Left renal cortex interstitium (tissue), 4 donors: Measurements from ENCODE around the gene COX5A. TPM values are rescaled to one million over a fixed set of nuclear protein-coding genes. Genes with fewer than 3 reads are reported as not detected.

Experiments used
- DNase-seq, 4 donors: peaks; one replicate each; pipeline ENCODE4 v3.0.0-alpha.2; 2013; ENCODE audit warnings: low read depth in 4 of 4, low spot score in 2 of 4, missing footprints in 1 of 4
- polyA plus RNA-seq, 4 donors: library from polyadenylated mRNA; unstranded; fragments of 120-200 nt; gene quantifications; one replicate each; pipeline ENCODE4 v1.2.1, GENCODE V29; 2013; ENCODE audit not compliant: insufficient read length in 4 of 4

COX5A gene
- 100 to 1,000 TPM; 191 to 233 (median 208) TPM for polyA plus RNA-seq

GRCh38 chr15:74937590-74938371 is at the start of gene COX5A:
Gene COX5A (minus strand): TSS chr15:74938073. CDS start chr15:74938014, 59 bp downstream.
- peak; percentile 79 to 93 (median 90) for DNase-seq

GRCh38 chr15:74983725-74984231 is 45.9 kb upstream of the COX5A start:
- DNase-seq = no peak

- DNase-seq = no peak
Observed at GRCh38 chr15:74982183-74982582, 44.3 kb upstream of the COX5A start.

- DNase-seq = no peak
Observed at GRCh38 chr15:74978503-74978902, 40.6 kb upstream of the COX5A start.

- no peak for DNase-seq
Observed at GRCh38 chr15:74978077-74978476, 40.2 kb upstream of the COX5A start.

GRCh38 chr15:74977599-74977998 is 39.7 kb upstream of the COX5A start:
- no peak for DNase-seq

- DNase-seq = no peak
Observed at GRCh38 chr15:74976159-74976558, 38.3 kb upstream of the COX5A start.

GRCh38 chr15:74967670-74968069 is 29.8 kb upstream of the COX5A start:
- DNase-seq = no peak

GRCh38 chr15:74964794-74965193 is 26.9 kb upstream of the COX5A start:
- no peak for DNase-seq

- DNase-seq = no peak
Observed at GRCh38 chr15:74963213-74963612, 25.3 kb upstream of the COX5A start.

- DNase-seq = no peak
Observed at GRCh38 chr15:74962671-74963070, 24.8 kb upstream of the COX5A start.

- DNase-seq = no peak
Observed at GRCh38 chr15:74962219-74962618, 24.3 kb upstream of the COX5A start.

- no peak for DNase-seq
Observed at GRCh38 chr15:74961616-74962015, 23.7 kb upstream of the COX5A start.

GRCh38 chr15:74960995-74961588 is 23.2 kb upstream of the COX5A start:
- no peak for DNase-seq

GRCh38 chr15:74960286-74960685 is 22.4 kb upstream of the COX5A start:
- DNase-seq = no peak

GRCh38 chr15:74959586-74959939 is 21.7 kb upstream of the COX5A start:
- DNase-seq = no peak

- DNase-seq = no peak
Observed at GRCh38 chr15:74958908-74959585, 21.2 kb upstream of the COX5A start.

GRCh38 chr15:74958320-74958907 is 20.5 kb upstream of the COX5A start:
- no peak for DNase-seq

GRCh38 chr15:74957476-74958035 is 19.7 kb upstream of the COX5A start:
- no peak for DNase-seq

- DNase-seq = no peak
Observed at GRCh38 chr15:74956648-74957475, 19.0 kb upstream of the COX5A start, which contains the start of gene RPP25. Gene RPP25 (minus strand): TSS chr15:74956772. CDS start chr15:74956583, 189 bp downstream.
